ENCODE results near the gene CREB1.
A peak's percentile ranks its signal among the peaks of the same experiment; 100 is the strongest.

The CREB1 gene

DNA sequence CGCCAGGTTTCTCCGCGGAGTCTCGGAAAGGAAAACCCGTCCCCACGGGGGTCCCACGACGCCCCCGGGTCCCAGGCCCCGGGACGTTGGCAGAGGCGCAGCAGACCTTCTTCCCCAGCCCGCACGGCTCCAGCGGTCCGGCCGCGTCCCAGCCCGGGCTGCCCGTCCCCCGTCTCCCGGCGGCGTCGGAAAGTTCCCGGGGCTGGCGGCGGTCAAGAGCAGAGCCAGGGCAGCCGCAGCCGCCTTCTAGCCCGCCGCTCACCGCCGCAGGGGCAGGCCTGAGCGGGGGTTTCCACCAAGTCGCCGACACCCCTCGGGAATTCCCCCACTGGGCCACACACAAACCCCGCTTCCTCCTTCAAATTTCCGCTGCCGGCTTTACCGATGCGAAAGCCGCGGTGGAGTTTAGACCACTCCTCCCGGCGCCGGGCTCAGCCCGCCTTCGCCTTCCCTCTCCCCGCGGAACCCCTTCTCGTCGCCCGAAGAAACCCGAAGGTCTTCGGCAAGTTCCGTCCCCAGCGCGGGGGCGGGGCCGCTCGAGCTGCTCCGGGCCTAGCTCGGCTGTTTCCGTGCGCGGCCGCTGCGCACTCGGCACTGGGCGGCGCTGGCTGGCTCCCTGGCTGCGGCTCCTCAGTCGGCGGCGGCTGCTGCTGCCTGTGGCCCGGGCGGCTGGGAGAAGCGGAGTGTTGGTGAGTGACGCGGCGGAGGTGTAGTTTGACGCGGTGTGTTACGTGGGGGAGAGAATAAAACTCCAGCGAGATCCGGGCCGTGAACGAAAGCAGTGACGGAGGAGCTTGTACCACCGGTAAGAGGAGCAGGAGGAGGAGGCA is at the start of gene CREB1:
Gene CREB1 (plus strand): TSS at position 633 of the 830 bp plus-strand sequence. CDS start 25,674 bp downstream, outside the sequence.
- Histone ChIP-seq H3K9me3 (ENCODE audit: low read depth, low read length) (no peaks in the 10 kb centered on the region), H3K36me3 (ENCODE audit: insufficient read depth, low read length) (no peaks in the 10 kb centered on the region; the same call in 1 of the 2 replicates), H3K27ac (peak within 1 kb of the TSS; percentile 95), H3K9ac (ENCODE audit: insufficient read length) (peak within 1 kb of the TSS; percentile 98), H3K4me3 (peak within 1 kb of the TSS; percentile 98)
- DNase-seq (ENCODE audit: low read depth, low spot score), result peak; percentile 63
- TF ChIP-seq FOXP2 (optimal IDR thresholded peaks at IDR 0.05; ENCODE audit: control extremely low read depth, extremely low read length, insufficient read depth) (peak; percentile 27), EZH2 (IDR thresholded peaks at IDR 0.05) (no peak), POLR2AphosphoS5 (IDR thresholded peaks at IDR 0.05; ENCODE audit: borderline replicate concordance, low read depth, low read length) (peak; percentile 92)

DNA sequence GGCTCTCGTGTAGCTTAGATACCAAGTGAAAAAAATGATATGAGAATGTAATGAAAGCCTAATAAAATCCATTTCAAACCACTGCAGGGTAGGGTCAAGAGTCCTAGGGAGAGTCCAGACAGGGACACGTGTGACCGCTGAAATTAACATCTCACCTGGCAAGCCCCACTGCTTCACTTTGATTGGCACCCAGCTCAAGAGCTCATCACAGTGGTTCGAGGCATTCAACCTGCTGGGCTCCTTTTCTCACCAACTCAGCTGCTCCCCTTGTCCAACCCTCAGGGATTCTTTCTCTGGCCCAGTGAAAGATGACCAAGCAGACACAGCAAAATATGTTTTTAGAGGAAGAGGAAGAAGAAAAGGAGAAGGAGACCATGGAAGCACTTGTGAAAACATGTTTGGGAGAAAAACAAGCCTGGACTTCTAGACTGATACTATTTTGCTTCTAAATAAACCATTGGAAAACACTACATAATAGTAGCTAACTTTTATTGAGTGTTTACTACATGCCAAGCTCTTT is 49.2 kb upstream of the CREB1 start:
- Histone ChIP-seq H3K9ac (ENCODE audit: insufficient read length) (no peak overlapping the region), H3K36me3 (ENCODE audit: insufficient read depth, low read length) (no peaks in the 10 kb centered on the region), H3K27ac (no peak overlapping the region), H3K9me3 (ENCODE audit: low read depth, low read length) (no peaks in the 10 kb centered on the region), H3K4me3 (no peak overlapping the region)
- DNase-seq (ENCODE audit: low read depth, low spot score), result no peak
- no peak for TF ChIP-seq EZH2 (IDR thresholded peaks at IDR 0.05)
- no peak for TF ChIP-seq POLR2AphosphoS5 (IDR thresholded peaks at IDR 0.05; ENCODE audit: borderline replicate concordance, low read depth, low read length)

DNA sequence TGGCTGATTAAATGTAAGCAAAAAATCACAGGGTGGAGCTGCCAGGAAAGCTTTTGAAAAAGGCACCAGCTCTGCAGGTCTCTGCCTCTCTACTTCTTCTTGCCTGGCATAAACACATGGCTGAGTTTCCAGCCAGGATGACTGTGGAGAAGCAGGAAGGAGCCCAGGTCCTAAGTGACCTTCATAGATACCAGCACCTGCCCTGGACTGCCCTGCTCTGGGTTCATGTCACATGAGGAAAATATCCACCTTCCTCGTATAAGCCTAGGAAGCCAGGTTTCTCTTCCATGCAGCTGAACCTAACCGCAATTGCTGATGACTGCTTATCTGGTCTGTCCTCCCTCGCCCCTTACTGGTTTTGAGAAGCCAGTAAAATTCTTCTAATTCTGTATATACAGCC is 47.8 kb upstream of the CREB1 start:
- H3K27ac ChIP-seq, result no peak overlapping the region

DNA sequence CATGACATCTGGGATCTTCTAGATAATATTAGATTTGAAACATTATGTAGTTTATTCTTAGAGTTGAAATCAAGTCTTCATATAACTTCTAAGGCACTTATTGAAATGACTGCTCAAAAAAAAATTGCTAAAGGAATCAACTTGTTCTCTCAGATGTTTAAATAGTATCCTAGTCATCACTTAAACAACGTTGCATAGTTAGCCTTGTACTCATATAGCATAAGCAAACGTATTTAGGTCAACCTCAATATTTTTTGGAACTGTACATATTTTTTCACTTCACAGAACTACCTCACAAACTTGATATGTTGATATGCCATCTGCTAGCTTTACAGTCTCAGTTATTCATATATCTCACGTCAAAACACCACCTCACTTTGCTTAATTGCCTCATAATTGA is 47.1 kb upstream of the CREB1 start:
- no peaks in the 10 kb centered on the region for H3K9me3 ChIP-seq (ENCODE audit: low read depth, low read length)
- DNase-seq (ENCODE audit: low read depth, low spot score), result no peak
- TF ChIP-seq FOXP2 (optimal IDR thresholded peaks at IDR 0.05; ENCODE audit: control extremely low read depth, extremely low read length, insufficient read depth) (no peak), EZH2 (IDR thresholded peaks at IDR 0.05) (no peak), POLR2AphosphoS5 (IDR thresholded peaks at IDR 0.05; ENCODE audit: borderline replicate concordance, low read depth, low read length) (no peak)
- H3K9ac ChIP-seq (ENCODE audit: insufficient read length), result no peak overlapping the region
- H3K27ac ChIP-seq, result no peak overlapping the region
- H3K36me3 ChIP-seq (ENCODE audit: insufficient read depth, low read length), result no peaks in the 10 kb centered on the region
- H3K4me3 ChIP-seq, result no peak overlapping the region

More for the DNA sequence above, 47.8 kb upstream of the CREB1 start:
- H3K9ac ChIP-seq (ENCODE audit: insufficient read length), result no peak overlapping the region
- DNase-seq (ENCODE audit: low read depth, low spot score), result no peak
- no peak overlapping the region for H3K4me3 ChIP-seq
- H3K36me3 ChIP-seq (ENCODE audit: insufficient read depth, low read length), result no peaks in the 10 kb centered on the region
- H3K9me3 ChIP-seq (ENCODE audit: low read depth, low read length), result no peaks in the 10 kb centered on the region
- no peak for TF ChIP-seq POLR2AphosphoS5 (IDR thresholded peaks at IDR 0.05; ENCODE audit: borderline replicate concordance, low read depth, low read length)
- TF ChIP-seq FOXP2 (optimal IDR thresholded peaks at IDR 0.05; ENCODE audit: control extremely low read depth, extremely low read length, insufficient read depth), result no peak
- no peak for TF ChIP-seq EZH2 (IDR thresholded peaks at IDR 0.05)

DNA sequence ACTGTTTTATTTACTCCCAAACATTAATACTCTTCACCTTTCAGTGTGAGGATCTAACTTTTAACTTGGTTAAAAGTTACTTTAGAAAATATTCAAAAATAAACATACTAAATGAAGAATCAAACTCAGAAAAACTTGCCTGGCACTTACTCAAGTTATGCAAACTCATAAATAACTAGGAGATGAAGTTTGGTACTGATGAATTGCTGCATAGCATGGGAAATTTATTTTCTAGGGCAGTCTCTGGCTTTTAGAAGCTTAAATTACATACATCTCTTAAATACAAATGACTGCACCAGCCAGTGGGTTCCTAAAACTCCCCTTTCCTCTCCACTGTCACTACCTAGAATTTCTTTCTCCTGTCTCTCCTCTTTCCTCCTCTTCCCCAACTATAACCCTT is 46.7 kb upstream of the CREB1 start:
- Histone ChIP-seq H3K27ac (no peak overlapping the region), H3K4me3 (no peak overlapping the region), H3K9ac (ENCODE audit: insufficient read length) (no peak overlapping the region), H3K36me3 (ENCODE audit: insufficient read depth, low read length) (no peaks in the 10 kb centered on the region), H3K9me3 (ENCODE audit: low read depth, low read length) (no peaks in the 10 kb centered on the region)
- no peak for TF ChIP-seq EZH2 (IDR thresholded peaks at IDR 0.05)
- no peak for TF ChIP-seq FOXP2 (optimal IDR thresholded peaks at IDR 0.05; ENCODE audit: control extremely low read depth, extremely low read length, insufficient read depth)
- TF ChIP-seq POLR2AphosphoS5 (IDR thresholded peaks at IDR 0.05; ENCODE audit: borderline replicate concordance, low read depth, low read length), result no peak
- no peak for DNase-seq (ENCODE audit: low read depth, low spot score)

DNA sequence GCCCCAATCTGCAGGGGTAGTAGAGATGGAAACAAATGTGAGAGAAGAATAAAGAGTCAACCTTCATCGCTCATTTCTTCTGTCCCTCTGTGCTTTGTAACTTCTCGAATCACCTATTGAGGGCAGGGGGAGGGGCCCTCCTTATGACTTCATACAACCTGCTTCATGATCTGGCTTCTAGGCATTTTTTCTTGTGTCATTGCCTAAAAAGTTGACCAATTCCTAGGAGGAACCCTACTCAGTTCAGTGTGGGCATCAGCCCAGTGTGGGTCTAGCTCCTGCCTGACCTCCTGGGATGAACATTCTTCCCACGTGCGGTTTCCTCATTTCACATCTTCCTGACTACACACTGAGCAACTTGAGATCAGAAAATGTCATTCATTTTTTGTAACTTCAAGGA is 46.3 kb upstream of the CREB1 start:
- no peak overlapping the region for H3K9ac ChIP-seq (ENCODE audit: insufficient read length)
- no peak overlapping the region for H3K27ac ChIP-seq
- no peak overlapping the region for H3K4me3 ChIP-seq
- no peak for DNase-seq (ENCODE audit: low read depth, low spot score)
- H3K9me3 ChIP-seq (ENCODE audit: low read depth, low read length), result no peaks in the 10 kb centered on the region
- H3K36me3 ChIP-seq (ENCODE audit: insufficient read depth, low read length), result no peaks in the 10 kb centered on the region
- TF ChIP-seq FOXP2 (optimal IDR thresholded peaks at IDR 0.05; ENCODE audit: control extremely low read depth, extremely low read length, insufficient read depth) (no peak), POLR2AphosphoS5 (IDR thresholded peaks at IDR 0.05; ENCODE audit: borderline replicate concordance, low read depth, low read length) (no peak), EZH2 (IDR thresholded peaks at IDR 0.05) (no peak)

DNA sequence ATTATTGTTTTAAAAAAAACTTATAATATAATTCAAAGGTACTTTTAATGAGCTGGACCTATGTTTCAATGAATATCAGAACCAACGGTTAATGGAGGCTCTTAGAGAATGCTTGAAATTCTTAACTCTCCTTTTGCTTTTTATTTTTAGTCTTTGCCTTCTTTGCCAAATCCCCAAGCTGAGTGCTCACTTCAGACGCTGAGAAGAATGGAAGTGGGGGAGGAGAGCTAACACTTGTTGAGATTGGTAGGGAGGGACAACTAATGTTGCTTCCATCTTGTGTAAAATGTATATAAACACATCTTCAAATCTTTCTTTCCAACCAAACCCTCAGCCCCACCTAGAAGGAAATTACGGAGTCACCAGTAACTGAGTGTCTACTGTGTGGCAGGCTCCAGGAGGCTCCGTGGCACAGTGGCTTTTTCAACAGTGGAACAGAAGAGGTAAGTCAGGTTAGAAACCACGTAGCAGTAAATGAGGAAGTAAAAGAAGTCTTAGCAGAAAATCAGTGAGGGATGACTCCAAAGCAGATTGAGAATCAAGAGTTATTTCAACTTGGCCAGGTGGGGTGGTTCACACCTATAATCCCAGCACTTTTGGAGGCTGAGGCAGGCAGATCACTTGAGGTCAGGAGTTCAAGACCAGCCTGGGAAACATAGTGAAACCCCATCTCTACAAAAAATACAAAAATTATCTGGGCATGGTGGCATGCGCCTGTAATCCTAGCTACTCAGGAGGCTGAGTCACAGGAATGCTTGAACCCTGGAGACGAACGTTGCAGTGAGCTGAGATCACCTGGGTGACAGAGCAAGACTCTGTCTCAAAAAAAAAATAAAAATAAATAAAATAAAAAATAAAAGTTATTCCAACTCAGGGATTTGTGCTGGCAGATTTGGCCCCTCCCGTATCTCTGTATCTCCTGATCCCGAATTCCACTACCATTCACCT is 45.0 kb upstream of the CREB1 start:
- no peak overlapping the region for H3K9ac ChIP-seq (ENCODE audit: insufficient read length)
- no peaks in the 10 kb centered on the region for H3K36me3 ChIP-seq (ENCODE audit: insufficient read depth, low read length)
- TF ChIP-seq FOXP2 (optimal IDR thresholded peaks at IDR 0.05; ENCODE audit: control extremely low read depth, extremely low read length, insufficient read depth) (no peak), POLR2AphosphoS5 (IDR thresholded peaks at IDR 0.05; ENCODE audit: borderline replicate concordance, low read depth, low read length) (no peak), EZH2 (IDR thresholded peaks at IDR 0.05) (no peak)
- no peak for DNase-seq (ENCODE audit: low read depth, low spot score)
- no peaks in the 10 kb centered on the region for H3K9me3 ChIP-seq (ENCODE audit: low read depth, low read length)
- H3K4me3 ChIP-seq, result no peak overlapping the region
- no peak overlapping the region for H3K27ac ChIP-seq
